ENCODE results near the gene MAB21L4.

The MAB21L4 gene

GRCh38 chr2:240895656-240896388 is at the start of gene MAB21L4:
MAB21L4 (minus strand) TSS chr2:240896156; CDS start chr2:240895997, 159 bp downstream.
- no peak for DNase-seq

- no peak for DNase-seq
These were observed 40.1 kb upstream of the MAB21L4 start for GRCh38 chr2:240936106-240936505.

GRCh38 chr2:240935103-240935876 is 39.3 kb upstream of the MAB21L4 start:
- DNase-seq, result no peak

GRCh38 chr2:240934701-240935102 is 38.7 kb upstream of the MAB21L4 start:
- DNase-seq, result no peak

- no peak for DNase-seq
These were observed 38.2 kb upstream of the MAB21L4 start for GRCh38 chr2:240933966-240934700.

- no peak for DNase-seq
These were observed 37.4 kb upstream of the MAB21L4 start for GRCh38 chr2:240933048-240933965.

GRCh38 chr2:240932724-240933047 is 36.7 kb upstream of the MAB21L4 start:
- DNase-seq, result no peak

- no peak for DNase-seq
These were observed 36.2 kb upstream of the MAB21L4 start for GRCh38 chr2:240932001-240932723.

- DNase-seq, result no peak
These were observed 35.5 kb upstream of the MAB21L4 start for GRCh38 chr2:240931319-240931949.

GRCh38 chr2:240930631-240931318 is 34.8 kb upstream of the MAB21L4 start:
- DNase-seq, result no peak

- DNase-seq, result no peak
These were observed 34.2 kb upstream of the MAB21L4 start for GRCh38 chr2:240930096-240930630.

GRCh38 chr2:240929364-240930095 is 33.6 kb upstream of the MAB21L4 start:
- DNase-seq, result no peak

GRCh38 chr2:240928476-240929363 is 32.8 kb upstream of the MAB21L4 start:
- no peak for DNase-seq

GRCh38 chr2:240927390-240927781 is 31.4 kb upstream of the MAB21L4 start:
- no peak for DNase-seq

GRCh38 chr2:240926516-240927389 is 30.8 kb upstream of the MAB21L4 start:
- no peak for DNase-seq

All from amygdala (tissue), 56 donors.